GM19452 (cell line): ENCODE data around the gene PCSK7.
"Not testable (repeated sequence)": the region's sequence is repeated elsewhere in the genome, so short reads cannot be mapped to it uniquely, and the experiment has no call there.

Experiments used
- ATAC-seq: cut with Tn5 transposase; IDR thresholded peaks from one replicate; pipeline ENCODE4 v1.9.1; 2021; ENCODE audit not compliant: unreplicated experiment

PCSK7 gene

GRCh38 chr11:117218133-117218915, 13.5 kb downstream of the PCSK7 start:
- ATAC-seq: no peak

- ATAC-seq: no peak
Observed at GRCh38 chr11:117217141-117218084, 14.5 kb downstream of the PCSK7 start.

GRCh38 chr11:117214404-117215110, 17.3 kb downstream of the PCSK7 start:
- no peak for ATAC-seq

- no peak for ATAC-seq
Observed at GRCh38 chr11:117212697-117213355, 19.0 kb downstream of the PCSK7 start.

DNA sequence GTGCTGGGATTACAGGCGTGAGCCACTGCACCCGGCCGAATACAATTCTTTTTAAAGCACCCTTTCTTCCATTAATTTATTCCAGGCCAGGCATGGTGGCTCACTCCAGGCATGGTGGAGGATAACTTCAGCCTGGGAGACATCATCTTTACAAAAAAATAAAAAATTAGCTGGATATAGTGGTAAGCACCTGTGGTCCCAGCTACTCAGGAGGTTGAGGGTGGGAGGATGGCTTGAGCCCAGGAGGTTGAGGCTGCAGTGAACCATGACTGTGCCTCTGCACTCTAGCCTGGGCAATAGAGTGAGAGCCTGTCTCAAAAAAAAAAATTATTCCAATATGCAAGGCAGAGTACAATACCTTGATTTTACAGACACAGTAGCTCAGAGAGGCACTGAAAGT, 21.3 kb downstream of the PCSK7 start:
- ATAC-seq: no peak

DNA sequence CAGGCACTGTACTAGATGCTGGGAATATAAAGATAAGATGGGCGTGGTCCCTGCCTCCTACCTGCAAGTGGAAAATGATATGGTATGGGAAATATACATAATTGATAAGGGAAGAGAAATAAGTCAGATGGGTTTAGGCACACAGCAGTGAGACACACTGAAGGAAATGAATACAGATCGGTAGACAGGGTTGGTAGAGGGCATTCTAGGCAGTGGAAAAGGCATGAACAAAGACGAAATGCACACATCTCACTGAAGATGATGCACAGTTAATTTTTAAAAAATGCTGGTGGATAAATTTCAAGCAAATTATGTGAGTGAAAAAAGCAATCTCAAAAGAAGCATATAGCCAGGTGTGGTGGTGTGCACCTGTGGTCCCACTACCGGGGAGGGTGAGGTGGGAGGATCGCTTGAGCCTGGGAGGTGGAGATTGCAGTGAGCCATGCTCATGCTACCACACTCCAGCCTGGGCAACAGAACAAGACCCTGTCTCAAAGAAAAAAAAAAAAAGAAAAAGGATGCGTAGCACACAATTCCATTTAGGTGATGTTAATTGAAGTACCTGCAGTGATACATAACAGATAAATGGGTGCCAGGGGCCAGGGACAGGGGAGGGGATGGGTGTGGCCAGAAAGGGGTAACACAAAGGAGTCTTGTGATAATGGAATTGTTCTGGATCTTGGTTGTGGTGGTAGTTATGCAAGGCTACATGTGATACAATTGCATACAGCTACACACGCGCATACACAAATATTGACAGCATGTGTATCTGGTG, 22.3 kb downstream of the PCSK7 start:
- not testable (repeated sequence) for ATAC-seq

DNA sequence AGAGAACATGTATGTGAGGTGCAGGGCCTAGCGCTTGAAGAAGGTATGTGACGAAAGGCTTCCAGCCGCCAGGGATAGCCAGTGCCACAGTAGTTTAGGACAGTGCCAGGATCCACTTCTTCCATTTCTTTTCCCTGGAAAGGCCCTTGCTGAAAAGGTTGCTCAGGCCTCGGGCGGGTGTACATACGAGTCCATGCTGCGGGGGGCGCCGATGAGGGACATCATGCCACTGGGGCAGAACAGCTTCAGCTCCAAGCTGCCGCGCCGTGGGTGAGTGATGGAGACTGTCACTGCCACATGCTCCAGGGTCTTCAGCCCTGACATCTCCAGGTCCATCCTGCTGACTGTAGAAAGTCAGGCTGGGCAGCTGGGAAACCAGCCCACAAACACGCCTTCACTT, 23.2 kb downstream of the PCSK7 start:
- ATAC-seq: not testable (repeated sequence)

- ATAC-seq: not testable (repeated sequence)
Observed at GRCh38 chr11:117207481-117207880, 24.4 kb downstream of the PCSK7 start.

- ATAC-seq: not testable (repeated sequence)
Observed at GRCh38 chr11:117206859-117207258, 25.0 kb downstream of the PCSK7 start.

- not testable (repeated sequence) for ATAC-seq
Observed at GRCh38 chr11:117206111-117206510, 25.8 kb downstream of the PCSK7 start.

- no peak for ATAC-seq
Observed at GRCh38 chr11:117205211-117205818, 26.6 kb downstream of the PCSK7 start.

DNA sequence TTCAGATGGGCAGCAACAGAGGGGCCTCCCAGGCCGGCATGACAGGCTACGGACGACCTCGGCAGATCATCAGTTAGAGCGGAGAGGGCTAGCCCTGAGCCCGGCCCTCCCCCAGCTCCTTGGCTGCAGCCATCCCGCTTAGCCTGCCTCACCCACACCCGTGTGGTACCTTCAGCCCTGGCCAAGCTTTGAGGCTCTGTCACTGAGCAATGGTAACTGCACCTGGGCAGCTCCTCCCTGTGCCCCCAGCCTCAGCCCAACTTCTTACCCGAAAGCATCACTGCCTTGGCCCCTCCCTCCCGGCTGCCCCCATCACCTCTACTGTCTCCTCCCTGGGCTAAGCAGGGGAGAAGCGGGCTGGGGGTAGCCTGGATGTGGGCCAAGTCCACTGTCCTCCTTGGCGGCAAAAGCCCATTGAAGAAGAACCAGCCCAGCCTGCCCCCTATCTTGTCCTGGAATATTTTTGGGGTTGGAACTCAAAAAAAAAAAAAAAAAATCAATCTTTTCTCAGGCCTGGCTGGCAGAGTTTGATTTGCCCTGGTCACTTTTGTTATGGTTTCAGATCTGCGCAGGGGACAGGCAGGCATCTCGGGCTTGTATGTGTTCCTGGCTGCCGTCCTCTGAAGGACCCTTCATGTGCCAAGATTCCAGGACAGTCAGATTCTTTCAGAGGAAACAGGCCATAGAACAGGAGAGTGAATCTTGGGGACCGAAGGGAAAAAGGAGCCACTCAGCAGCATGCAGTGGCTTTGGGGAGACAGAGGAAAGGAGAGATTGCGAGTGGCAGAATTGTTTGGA, 27.4 kb downstream of the PCSK7 start:
- ATAC-seq: no peak

GRCh38 chr11:117203069-117203407, 28.8 kb downstream of the PCSK7 start:
- ATAC-seq: no peak

DNA sequence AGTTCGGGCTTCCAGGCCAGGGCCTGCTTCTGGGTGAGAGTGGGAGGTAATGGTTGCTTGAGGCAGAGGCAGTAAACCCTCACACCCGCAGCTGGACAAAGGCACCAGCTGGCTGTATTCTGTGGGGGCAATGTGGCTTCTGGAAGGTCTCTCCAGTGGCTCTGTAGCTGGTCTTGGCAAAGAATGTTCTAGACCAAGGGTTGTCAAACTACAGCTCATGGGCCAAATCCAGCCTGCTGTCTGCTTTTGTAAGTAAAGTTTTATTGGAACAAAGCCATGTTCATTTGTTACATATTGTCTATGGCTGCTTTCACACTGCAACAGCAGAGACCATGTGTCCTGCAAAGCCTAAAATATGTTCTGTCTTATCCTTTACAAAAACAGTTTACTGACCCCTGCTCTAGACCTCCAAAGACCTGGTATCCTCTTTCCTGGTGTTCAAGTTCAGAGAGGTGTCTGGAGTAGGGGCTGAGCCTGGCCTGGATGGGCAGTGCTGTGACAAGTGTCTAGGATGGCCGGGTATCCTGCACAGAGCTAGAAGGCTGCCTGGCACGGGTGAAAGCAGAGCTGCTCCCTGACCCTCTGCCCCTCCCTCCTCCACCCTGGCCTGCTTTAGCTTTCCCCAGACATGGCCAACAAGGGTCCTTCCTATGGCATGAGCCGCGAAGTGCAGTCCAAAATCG, 29.3 kb downstream of the PCSK7 start:
- ATAC-seq: no peak

- no peak for ATAC-seq
Observed at GRCh38 chr11:117201658-117202305, 30.1 kb downstream of the PCSK7 start.

GRCh38 chr11:117200813-117201657, 30.8 kb downstream of the PCSK7 start:
- no peak for ATAC-seq
